MM.1S (cell line): Measurements from ENCODE around the gene RETSAT.

Source experiments
- EZH2 ChIP-seq: fragments of 300-600 bp; sonication (generic); optimal IDR thresholded peaks from 2 replicates; pipeline ENCODE3; 2017; ENCODE audit warnings: low read depth, mild to moderate bottlenecking, antibody characterized with exemption, low read length, mixed read lengths
- EZH2phosphoT487 ChIP-seq: fragments of 300-600 bp; sonication (generic); IDR thresholded peaks from 2 replicates; pipeline ENCODE4 v1.6.1; 2018; ENCODE audit warnings: antibody characterized with exemption, low read length
- TF ChIP-seq, protein P1 (sequence below): fragments of 300-600 bp; sonication (generic); IDR thresholded peaks from 2 replicates; pipeline ENCODE4 v1.5.1; 2016; ENCODE audit warnings: antibody characterized with exemption, low read length, mixed read lengths

DNA sequence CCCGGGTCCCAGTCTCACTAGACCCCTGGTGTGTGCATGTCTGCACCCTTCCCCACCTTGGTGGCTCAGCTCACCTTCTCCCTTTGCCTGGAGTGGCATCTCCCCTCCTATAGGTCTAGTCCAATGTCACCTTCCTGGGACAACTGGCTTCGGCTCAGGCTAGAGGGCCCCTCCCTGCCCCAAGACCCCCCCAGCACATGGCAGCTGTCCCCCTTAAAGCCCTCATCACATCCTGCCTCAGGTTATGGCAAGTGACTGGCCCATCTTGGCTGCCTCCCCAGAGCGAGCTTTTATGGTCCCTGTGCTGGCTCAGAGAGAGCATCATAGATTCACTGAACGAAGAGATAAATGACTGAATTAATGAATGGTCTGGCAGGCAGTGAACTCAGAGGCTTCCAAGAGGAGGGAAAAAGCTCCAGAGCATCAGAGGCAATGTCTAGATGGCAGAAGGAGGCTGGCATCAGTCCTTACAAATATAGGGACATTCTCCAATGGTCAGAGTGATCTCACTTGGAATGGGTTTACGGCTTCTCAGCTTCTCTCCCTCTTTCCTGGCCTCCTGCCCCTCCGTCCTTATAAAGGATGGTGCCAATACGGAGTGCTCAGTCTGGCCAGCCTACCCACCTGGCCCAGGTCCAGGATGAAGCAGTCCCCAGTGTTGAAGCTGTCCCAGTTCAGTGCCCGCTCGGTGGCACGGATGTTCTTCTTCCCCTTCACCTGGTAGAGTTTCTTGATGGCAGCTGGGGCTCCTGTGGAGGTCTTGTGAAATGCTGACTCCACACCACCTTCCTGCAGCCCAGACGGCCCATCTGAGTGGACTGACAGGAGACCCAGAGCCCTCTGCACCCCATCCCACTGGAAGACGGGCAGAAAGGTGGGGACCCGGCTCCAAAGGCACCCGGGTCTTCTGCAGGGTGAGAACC is 46.5 kb upstream of the RETSAT start:
- TF ChIP-seq, protein P1, sequence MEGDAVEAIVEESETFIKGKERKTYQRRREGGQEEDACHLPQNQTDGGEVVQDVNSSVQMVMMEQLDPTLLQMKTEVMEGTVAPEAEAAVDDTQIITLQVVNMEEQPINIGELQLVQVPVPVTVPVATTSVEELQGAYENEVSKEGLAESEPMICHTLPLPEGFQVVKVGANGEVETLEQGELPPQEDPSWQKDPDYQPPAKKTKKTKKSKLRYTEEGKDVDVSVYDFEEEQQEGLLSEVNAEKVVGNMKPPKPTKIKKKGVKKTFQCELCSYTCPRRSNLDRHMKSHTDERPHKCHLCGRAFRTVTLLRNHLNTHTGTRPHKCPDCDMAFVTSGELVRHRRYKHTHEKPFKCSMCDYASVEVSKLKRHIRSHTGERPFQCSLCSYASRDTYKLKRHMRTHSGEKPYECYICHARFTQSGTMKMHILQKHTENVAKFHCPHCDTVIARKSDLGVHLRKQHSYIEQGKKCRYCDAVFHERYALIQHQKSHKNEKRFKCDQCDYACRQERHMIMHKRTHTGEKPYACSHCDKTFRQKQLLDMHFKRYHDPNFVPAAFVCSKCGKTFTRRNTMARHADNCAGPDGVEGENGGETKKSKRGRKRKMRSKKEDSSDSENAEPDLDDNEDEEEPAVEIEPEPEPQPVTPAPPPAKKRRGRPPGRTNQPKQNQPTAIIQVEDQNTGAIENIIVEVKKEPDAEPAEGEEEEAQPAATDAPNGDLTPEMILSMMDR, result no peak
- TF ChIP-seq EZH2, result no peak
- TF ChIP-seq EZH2phosphoT487, result no peak
